CD14-positive monocyte (primary cell): ENCODE measurements around the gene TCTN3. TPM values are rescaled to one million over a fixed set of nuclear protein-coding genes. Genes with fewer than 3 reads are reported as not detected.
A peak's percentile ranks its signal among the peaks of the same experiment; 100 is the strongest.

Source experiments
- DNase-seq, 3 donors: peaks; one replicate each; pipeline ENCODE4 v3.0.0-alpha.2; 2011 to 2022
- H2AFZ ChIP-seq: 2 replicates; pipeline ENCODE4 v1.6.0; 2012; ENCODE audit warnings: mild to moderate bottlenecking, low read depth, low read length, inconsistent platforms; ENCODE audit not compliant: insufficient read depth, poor library complexity, severe bottlenecking
- H3K27ac ChIP-seq, 2 donors: 1 replicate in 1 of 2; 2 replicates in 1 of 2; pipeline ENCODE4 v1.5.1; 2012 to 2013; ENCODE audit warnings: low read length in 2 of 2, control low read depth in 1 of 2, inconsistent platforms in 1 of 2, low read depth in 1 of 2, mild to moderate bottlenecking in 1 of 2
- H3K27me3 ChIP-seq, 2 donors: one replicate each; pipeline versions ENCODE4 v1.6.0 to v1.6.1; 2011 to 2013; ENCODE audit warnings: low read length in 2 of 2; ENCODE audit not compliant: control insufficient read depth in 2 of 2, insufficient read depth in 2 of 2
- H3K36me3 ChIP-seq, 2 donors: replicated peaks in 1 of 2; 1 replicate in 1 of 2; 2 replicates in 1 of 2; pipeline versions ENCODE4 v1.5.1 to v1.6.1; 2012 to 2013; ENCODE audit warnings: low read length in 2 of 2, control low read depth in 1 of 2, inconsistent platforms in 1 of 2, mild to moderate bottlenecking in 1 of 2; ENCODE audit not compliant: insufficient read depth in 2 of 2, control insufficient read depth in 1 of 2
- H3K4me1 ChIP-seq, 2 donors: 1 replicate in 1 of 2; 2 replicates in 1 of 2; pipeline versions ENCODE4 v1.5.1 to v1.6.1; 2012 to 2013; ENCODE audit warnings: low read length in 2 of 2, control low read depth in 1 of 2, inconsistent platforms in 1 of 2, mild to moderate bottlenecking in 1 of 2, moderate library complexity in 1 of 2; ENCODE audit not compliant: insufficient read depth in 2 of 2, control insufficient read depth in 1 of 2
- H3K4me2 ChIP-seq: replicated peaks from 2 replicates; pipeline ENCODE3; 2012; ENCODE audit warnings: low read length, moderate library complexity, mild to moderate bottlenecking; ENCODE audit not compliant: poor library complexity, severe bottlenecking; ENCODE audit errors: extremely low read depth
- H3K4me3 ChIP-seq, 3 experiments: fragments of 200-600 bp in 1 of 3; sonication (generic) in 1 of 3; replicated peaks in 1 of 3; 1 replicate in 2 of 3; 2 replicates in 1 of 3; pipeline ENCODE4 v1.5.1; 2011 to 2013; ENCODE audit warnings: low read length in 3 of 3, mild to moderate bottlenecking in 3 of 3, control low read depth in 2 of 3, low read depth in 2 of 3, inconsistent platforms in 1 of 3, moderate library complexity in 1 of 3
- H3K79me2 ChIP-seq: 2 replicates; pipeline ENCODE4 v1.6.0; 2012; ENCODE audit warnings: mild to moderate bottlenecking, control low read depth, inconsistent platforms, low read length, moderate library complexity; ENCODE audit not compliant: insufficient read depth
- H3K9ac ChIP-seq: 2 replicates; pipeline ENCODE4 v1.6.0; 2017; ENCODE audit warnings: low read length, mild to moderate bottlenecking; ENCODE audit not compliant: insufficient read depth, poor library complexity, severe bottlenecking
- H3K9me3 ChIP-seq, 2 donors: replicated peaks in 1 of 2; 1 replicate in 1 of 2; 2 replicates in 1 of 2; pipeline versions ENCODE4 v1.5.1 to v1.6.1; 2012 to 2013; ENCODE audit warnings: low read length in 2 of 2, control low read depth in 1 of 2; ENCODE audit not compliant: control insufficient read depth in 1 of 2, insufficient read depth in 1 of 2
- H4K20me1 ChIP-seq: 2 replicates; pipeline ENCODE4 v1.6.0; 2012; ENCODE audit warnings: mild to moderate bottlenecking, low read length, control low read depth, moderate library complexity; ENCODE audit not compliant: insufficient read depth
- H3K27ac Mint-ChIP-seq, 7 donors: one replicate each; pipeline ENCODE4 v1.8.0; 2020; ENCODE audit warnings: mild to moderate bottlenecking in 7 of 7, mixed read lengths in 7 of 7, moderate library complexity in 6 of 7, inconsistent platforms in 2 of 7
- H3K27me3 Mint-ChIP-seq, 3 donors: one replicate each; pipeline ENCODE4 v1.8.0; 2021 to 2022; ENCODE audit warnings: low read depth in 3 of 3, mild to moderate bottlenecking in 3 of 3, mixed read lengths in 3 of 3, moderate library complexity in 3 of 3, inconsistent platforms in 1 of 3
- H3K36me3 Mint-ChIP-seq, 2 donors: one replicate each; pipeline ENCODE4 v1.8.0; 2020; ENCODE audit warnings: mixed read lengths in 2 of 2, inconsistent platforms in 1 of 2, mild to moderate bottlenecking in 1 of 2
- H3K4me1 Mint-ChIP-seq: one replicate; pipeline ENCODE4 v1.8.0; 2020; ENCODE audit warnings: mild to moderate bottlenecking, mixed read lengths
- H3K4me3 Mint-ChIP-seq, 2 donors: one replicate each; pipeline ENCODE4 v1.8.0; 2020; ENCODE audit warnings: mild to moderate bottlenecking in 2 of 2, mixed read lengths in 2 of 2, moderate library complexity in 1 of 2
- H3K9me3 Mint-ChIP-seq, 7 donors: one replicate each; pipeline ENCODE4 v1.8.0; 2020 to 2022; ENCODE audit warnings: mixed read lengths in 7 of 7, mild to moderate bottlenecking in 6 of 7, moderate library complexity in 6 of 7, inconsistent platforms in 2 of 7
- CTCF ChIP-seq: fragments of 200-600 bp; IDR thresholded peaks from one replicate; pipeline ENCODE4 v1.8.0; 2022; ENCODE audit warnings: antibody characterized with exemption, mild to moderate bottlenecking
- WGBS: methylation state at CpG from one replicate; pipeline ENCODE4 v1.1.5; 2013; ENCODE audit warnings: missing lambda C conversion rate; ENCODE audit not compliant: insufficient coverage; 5-methylcytosine and 5-hydroxymethylcytosine counted together
- intact Hi-C, 2 donors: fragments of 100-400 bp; cut with micrococcal nuclease; formaldehyde crosslinking; loops; one replicate each; pipeline versions ENCODE4 v1.15.0 to v1.15.1; 2023
- polyA plus RNA-seq, 3 donors: library from polyadenylated mRNA; depleted of rRNA in 1 of 3; unstranded in 2 of 3; stranded (reverse) in 1 of 3; fragments of 300-500 nt in 2 of 3; fragments of >200 nt in 1 of 3; fragmentation: Illumina TruSeq in 2 of 3; gene quantifications; 1 replicate in 2 of 3; 2 replicates in 1 of 3; pipeline ENCODE4 v1.2.3, GENCODE V29; 2012 to 2021

TCTN3 gene
- polyA plus RNA-seq, 3 donors, result 8.5 to 23.1 (median 14.4) TPM

GRCh38 chr10:95651346-95652060, 42.2 kb downstream of the TCTN3 start:
- WGBS, result no CpG with 5 or more reads among the region's 1 CpG
- Mint-ChIP-seq H3K9me3 (peaks cover 3 to 17% (median 8%) of the 10 kb centered on the region in 7 donors), H3K4me3 (no peak overlapping the region), H3K36me3 (peaks cover 47 to 48% of the 10 kb centered on the region in 2 donors), H3K27ac (peak overlapping the region in 1 of 7 donors; percentile 7), H3K27me3 (peaks cover 1 to 4% (median 4%) of the 10 kb centered on the region in 3 donors), H3K4me1 (peaks cover 10% of the 10 kb centered on the region)
- no peak overlapping the region for H3K9ac ChIP-seq
- no peak overlapping the region for H3K27ac ChIP-seq
- peaks cover 0 to 36% of the 10 kb centered on the region in 2 donors for H3K36me3 ChIP-seq
- H3K4me2 ChIP-seq, result no peak overlapping the region
- intact Hi-C loops, result no loop called here
- no peaks in the 10 kb centered on the region for H3K27me3 ChIP-seq
- peaks cover 6 to 8% of the 10 kb centered on the region in 2 donors for H3K9me3 ChIP-seq
- H3K79me2 ChIP-seq, result peaks cover 7% of the 10 kb centered on the region
- H3K4me3 ChIP-seq, result no peak overlapping the region
- no peak for DNase-seq
- H2AFZ ChIP-seq, result no peak overlapping the region
- no peaks in the 10 kb centered on the region for H4K20me1 ChIP-seq
- no peak for TF ChIP-seq CTCF
- H3K4me1 ChIP-seq, result peaks cover 5 to 9% of the 10 kb centered on the region in 2 donors

- Mint-ChIP-seq H3K4me1 (peaks cover under 1% of the 10 kb centered on the region), H3K27ac (no peak overlapping the region), H3K4me3 (no peak overlapping the region), H3K36me3 (peaks cover 54 to 57% of the 10 kb centered on the region in 2 donors), H3K27me3 (peaks cover 0 to 1% (median 0%) of the 10 kb centered on the region in 3 donors), H3K9me3 (peaks cover 3 to 17% (median 8%) of the 10 kb centered on the region in 7 donors)
- no peak for TF ChIP-seq CTCF
- DNase-seq, result no peak
- H3K4me2 ChIP-seq, result no peak overlapping the region
- H4K20me1 ChIP-seq, result no peaks in the 10 kb centered on the region
- no peak overlapping the region for H3K4me3 ChIP-seq
- no peaks in the 10 kb centered on the region for H3K27me3 ChIP-seq
- H3K36me3 ChIP-seq, result peaks cover 0 to 48% of the 10 kb centered on the region in 2 donors
- H3K27ac ChIP-seq, result no peak overlapping the region
- no peak overlapping the region for H2AFZ ChIP-seq
- peaks cover 6 to 8% of the 10 kb centered on the region in 2 donors for H3K9me3 ChIP-seq
- intact Hi-C loops, result no loop called here
- WGBS, result no CpG with 5 or more reads among the region's 2 CpGs
- H3K4me1 ChIP-seq, result no peaks in the 10 kb centered on the region
- no peaks in the 10 kb centered on the region for H3K79me2 ChIP-seq
- no peak overlapping the region for H3K9ac ChIP-seq
These were observed 43.5 kb downstream of the TCTN3 start for GRCh38 chr10:95650232-95650631.
